Neural progenitor cell (in vitro differentiated cells): ENCODE results near the gene SPECC1L.

Experiments
- EZH2 ChIP-seq: fragments of 200-600 bp; sonication (generic); IDR thresholded peaks from 2 replicates; pipeline ENCODE4 v1.6.1; 2017; ENCODE audit warnings: antibody characterized with exemption, mild to moderate bottlenecking, moderate library complexity
- EZH2phosphoT487 ChIP-seq: fragments of 200-600 bp; sonication (generic); IDR thresholded peaks from 2 replicates; pipeline ENCODE4 v1.6.1; 2017; ENCODE audit warnings: antibody characterized with exemption
- TF ChIP-seq, protein P1 (sequence below): fragments of 200-600 bp; sonication (generic); IDR thresholded peaks from 2 replicates; pipeline ENCODE4 v1.5.1; 2017; ENCODE audit warnings: antibody characterized with exemption, mild to moderate bottlenecking

DNA sequence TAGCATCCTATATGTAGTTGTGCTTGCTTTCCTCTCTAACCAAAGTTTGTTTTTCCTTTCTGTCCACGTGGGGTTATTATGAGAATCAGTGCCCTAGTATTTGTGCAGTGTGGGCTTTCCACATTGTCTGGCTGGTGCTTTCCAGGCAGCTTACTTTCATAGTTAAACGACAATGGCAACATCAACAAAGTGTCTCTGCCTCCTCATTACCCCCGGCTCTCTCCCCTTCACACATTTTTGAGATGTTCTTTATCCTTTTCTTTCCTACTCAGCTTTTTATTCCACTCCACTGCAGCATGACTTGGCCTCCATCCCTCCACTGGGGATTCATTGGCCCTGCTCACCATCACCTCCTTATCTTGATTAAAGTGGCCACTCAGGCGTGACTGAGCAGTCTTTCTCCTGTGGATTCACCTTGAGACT is 19.1 kb downstream of the SPECC1L start:
- TF ChIP-seq, protein P1, sequence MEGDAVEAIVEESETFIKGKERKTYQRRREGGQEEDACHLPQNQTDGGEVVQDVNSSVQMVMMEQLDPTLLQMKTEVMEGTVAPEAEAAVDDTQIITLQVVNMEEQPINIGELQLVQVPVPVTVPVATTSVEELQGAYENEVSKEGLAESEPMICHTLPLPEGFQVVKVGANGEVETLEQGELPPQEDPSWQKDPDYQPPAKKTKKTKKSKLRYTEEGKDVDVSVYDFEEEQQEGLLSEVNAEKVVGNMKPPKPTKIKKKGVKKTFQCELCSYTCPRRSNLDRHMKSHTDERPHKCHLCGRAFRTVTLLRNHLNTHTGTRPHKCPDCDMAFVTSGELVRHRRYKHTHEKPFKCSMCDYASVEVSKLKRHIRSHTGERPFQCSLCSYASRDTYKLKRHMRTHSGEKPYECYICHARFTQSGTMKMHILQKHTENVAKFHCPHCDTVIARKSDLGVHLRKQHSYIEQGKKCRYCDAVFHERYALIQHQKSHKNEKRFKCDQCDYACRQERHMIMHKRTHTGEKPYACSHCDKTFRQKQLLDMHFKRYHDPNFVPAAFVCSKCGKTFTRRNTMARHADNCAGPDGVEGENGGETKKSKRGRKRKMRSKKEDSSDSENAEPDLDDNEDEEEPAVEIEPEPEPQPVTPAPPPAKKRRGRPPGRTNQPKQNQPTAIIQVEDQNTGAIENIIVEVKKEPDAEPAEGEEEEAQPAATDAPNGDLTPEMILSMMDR, result no peak
- TF ChIP-seq EZH2phosphoT487, result no peak
- no peak for TF ChIP-seq EZH2
